ENCODE results near the gene GET3.
"Not testable (repeated sequence)": the region's sequence is repeated elsewhere in the genome, so short reads cannot be mapped to it uniquely, and the experiment has no call there.

Gene GET3

DNA sequence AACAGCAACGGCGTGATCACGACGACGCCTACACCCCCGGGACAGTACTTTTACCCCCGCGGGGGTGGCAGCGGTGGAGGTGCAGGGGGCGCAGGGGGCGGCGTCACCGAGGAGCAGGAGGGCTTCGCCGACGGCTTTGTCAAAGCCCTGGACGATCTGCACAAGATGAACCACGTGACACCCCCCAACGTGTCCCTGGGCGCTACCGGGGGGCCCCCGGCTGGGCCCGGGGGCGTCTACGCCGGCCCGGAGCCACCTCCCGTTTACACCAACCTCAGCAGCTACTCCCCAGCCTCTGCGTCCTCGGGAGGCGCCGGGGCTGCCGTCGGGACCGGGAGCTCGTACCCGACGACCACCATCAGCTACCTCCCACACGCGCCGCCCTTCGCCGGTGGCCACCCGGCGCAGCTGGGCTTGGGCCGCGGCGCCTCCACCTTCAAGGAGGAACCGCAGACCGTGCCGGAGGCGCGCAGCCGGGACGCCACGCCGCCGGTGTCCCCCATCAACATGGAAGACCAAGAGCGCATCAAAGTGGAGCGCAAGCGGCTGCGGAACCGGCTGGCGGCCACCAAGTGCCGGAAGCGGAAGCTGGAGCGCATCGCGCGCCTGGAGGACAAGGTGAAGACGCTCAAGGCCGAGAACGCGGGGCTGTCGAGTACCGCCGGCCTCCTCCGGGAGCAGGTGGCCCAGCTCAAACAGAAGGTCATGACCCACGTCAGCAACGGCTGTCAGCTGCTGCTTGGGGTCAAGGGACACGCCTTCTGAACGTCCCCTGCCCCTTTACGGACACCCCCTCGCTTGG, 55.0 kb downstream of the GET3 start:
- DNase-seq (ENCODE audit: low spot score), result peak; percentile 63

DNA sequence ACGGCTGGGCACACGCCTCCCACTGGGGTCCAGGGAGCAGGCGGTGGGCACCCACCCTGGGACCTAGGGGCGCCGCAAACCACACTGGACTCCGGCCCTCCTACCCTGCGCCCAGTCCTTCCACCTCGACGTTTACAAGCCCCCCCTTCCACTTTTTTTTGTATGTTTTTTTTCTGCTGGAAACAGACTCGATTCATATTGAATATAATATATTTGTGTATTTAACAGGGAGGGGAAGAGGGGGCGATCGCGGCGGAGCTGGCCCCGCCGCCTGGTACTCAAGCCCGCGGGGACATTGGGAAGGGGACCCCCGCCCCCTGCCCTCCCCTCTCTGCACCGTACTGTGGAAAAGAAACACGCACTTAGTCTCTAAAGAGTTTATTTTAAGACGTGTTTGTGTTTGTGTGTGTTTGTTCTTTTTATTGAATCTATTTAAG, 55.6 kb downstream of the GET3 start:
- no peak for DNase-seq (ENCODE audit: low spot score)

DNA sequence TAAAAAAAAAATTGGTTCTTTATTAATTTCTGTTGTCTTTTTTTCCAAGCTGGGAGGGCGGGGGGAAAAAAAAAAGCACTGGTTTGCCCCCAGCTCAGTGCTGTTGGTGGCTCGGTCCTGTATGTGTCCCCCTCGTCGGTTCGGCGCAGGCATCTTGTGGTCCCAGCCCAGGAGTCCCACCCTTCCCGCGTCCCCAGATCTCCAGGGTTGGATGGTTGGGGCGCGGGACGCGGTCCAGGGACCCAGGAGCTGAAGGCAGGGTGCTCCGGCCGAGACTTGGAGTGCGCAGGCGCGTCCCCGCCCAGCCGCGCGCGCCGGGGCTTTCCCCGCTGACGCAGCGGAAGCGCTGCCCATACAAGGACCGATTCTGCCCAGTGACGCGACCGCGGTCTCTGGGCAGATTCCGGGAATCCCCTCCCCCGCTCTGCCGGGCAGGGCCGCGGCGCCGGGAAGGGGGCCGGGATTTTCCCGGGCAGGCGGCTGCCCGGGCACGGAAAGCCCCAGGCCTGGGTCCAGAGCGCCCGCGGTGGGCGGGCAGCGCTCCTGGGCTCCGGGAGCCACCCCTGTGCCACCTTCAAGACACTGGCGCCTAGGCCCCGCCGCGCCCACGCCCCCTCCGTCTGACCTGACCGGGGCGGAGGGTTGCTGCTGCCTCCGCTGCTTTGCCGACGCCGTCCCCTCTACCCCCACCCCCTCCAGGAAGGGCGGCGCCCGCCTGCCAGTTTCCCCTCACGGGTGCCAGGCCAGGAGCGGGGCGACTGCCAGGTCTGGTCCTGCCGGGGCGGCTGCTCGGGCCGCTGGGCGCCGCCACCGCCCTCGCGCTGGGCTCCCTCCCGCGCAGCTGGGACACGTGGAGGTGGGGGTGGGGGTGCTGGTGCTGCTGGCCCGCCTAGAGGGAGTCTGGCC, 56.2 kb downstream of the GET3 start:
- DNase-seq (ENCODE audit: low spot score), result peak; percentile 93

DNA sequence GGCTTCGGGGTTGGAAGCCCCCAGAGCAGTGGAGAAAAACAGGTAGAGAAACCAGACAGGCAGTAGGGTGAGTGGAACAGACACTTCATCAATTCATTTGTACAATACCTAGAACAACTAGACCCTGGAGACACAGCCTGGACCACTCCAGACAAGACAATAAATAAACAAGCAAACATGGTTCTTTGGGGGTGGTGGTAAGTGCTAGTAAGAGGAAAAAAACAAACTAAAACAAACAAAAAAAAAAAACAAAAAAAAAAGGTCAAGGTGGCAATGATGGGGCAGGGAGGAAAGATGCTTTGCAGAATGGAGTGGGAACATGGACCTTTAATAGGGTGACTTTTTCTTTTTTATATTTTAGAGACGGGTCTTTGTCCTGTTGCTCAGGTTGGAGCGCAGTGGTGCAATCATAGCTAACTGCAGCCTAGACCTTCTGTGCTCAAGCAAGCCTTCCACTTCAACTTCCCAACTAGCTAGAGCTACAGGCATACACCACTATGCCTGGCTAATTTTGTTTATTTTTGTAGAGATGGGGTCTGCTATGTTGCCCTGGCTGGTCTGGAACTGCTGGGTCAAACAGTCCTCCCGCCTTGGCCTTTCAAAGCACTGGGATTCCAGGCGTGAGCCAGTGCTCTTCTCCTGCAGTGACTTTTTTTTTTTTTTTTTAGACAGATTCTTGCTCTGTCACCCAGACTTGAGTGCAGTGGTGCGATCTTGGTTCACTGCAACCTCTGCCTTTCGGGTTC, 57.1 kb downstream of the GET3 start:
- no peak for DNase-seq (ENCODE audit: low spot score)

DNA sequence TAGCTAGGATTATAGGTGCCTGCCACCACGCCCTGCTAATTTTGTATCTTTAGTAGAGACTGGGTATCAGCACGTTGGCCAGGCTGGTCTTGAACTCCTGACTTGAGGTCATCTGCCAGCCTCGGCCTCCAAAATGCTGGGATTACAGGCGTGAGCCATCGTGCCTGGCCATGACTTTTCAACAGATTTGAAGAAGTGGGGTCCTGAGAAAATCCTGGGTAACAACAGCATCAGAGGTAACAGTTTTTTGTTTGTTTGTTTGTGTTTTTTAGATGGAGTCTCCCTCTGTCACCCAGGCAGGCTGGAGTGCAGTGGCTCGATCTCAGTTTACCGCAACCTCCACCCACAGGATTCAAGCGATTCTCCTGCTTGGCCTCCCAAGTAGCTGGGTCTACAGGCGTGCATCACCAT, 57.7 kb downstream of the GET3 start:
- no peak for DNase-seq (ENCODE audit: low spot score)

DNA sequence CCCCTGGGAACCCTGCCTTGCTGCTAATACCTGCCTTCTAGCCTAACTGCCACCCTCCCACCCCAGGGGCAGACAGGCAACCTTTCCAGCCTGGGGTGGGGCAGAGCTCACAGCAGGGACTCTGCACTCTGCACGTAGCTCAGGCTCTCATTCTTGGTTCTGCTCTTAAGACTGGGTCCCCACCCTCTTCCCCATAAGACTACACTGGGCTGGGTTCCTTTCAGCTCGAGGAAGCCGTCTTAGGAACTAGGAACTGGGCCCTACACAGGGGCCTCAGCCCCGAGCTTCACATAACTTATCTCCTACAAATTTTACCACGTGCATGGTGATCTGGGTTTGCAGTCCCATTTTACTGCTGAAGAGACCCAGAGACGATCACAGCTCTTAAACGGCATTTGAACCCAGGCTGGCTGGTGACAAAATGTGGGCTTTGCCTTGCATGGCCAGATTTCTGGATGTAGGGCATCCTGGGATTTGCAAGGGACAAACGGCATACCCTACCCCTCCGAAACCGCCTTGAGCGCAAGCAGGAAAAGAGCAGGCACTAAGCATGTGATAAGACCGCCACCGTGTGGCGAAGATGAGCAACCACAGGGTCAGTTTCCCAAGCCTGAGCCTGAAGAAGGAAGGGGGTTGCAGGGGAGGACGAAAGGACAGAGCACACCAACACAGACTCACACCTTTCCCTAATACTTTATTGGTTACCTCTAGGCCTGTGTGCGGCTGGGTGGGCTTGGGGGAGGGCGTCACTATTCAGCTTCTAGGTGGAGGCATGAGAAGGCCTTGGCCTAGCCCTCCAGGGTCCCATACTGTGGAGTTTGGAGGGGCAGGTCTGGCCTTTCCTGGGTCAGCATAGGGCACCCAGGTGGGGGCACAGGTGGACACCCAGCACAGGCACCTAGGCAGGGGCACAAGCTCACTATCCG, 59.1 kb downstream of the GET3 start:
- DNase-seq (ENCODE audit: low spot score), result peak; percentile 80

DNA sequence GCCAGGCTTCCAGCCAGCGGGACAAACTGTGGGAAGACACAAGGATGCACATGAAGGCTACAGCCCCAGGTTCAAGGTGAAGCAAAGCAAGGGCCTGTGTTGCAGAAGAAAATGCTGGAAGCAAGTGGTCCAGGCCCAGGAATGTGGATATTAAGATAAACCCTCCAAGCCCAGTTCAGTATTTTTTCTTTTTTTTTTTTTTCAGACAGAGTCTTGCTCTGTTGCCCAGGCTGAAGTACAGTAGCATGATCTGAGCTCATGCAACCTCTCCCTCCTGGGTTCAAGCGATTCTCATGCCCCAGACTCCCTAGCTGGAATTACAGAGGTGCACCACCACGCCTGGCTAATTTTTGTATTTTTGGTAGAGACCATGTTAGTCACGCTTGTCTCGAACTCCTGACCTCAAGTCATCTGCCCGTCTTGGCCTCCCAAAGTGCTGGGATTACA, 59.9 kb downstream of the GET3 start:
- no peak for DNase-seq (ENCODE audit: low spot score)

DNA sequence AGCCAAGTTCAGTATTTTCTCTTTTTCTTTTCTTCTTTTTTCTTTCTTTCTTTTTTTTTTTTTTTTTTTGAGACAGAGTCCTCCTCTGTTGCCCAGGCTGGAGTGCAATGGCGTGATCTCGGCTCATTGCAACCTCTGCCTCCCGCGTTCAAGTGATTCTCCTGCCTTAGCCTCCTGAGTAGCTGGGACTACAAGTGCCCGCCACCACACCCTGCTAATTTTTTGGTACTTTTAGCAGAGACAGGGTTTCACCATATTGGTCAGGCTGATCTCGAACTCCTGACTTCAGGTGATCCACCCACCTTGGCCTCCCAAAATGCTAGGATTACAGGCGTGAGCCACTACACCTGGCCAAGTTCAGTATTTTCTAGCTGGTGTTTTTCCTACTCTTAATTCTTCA, 60.3 kb downstream of the GET3 start:
- DNase-seq (ENCODE audit: low spot score), result not testable (repeated sequence)

Data from globus pallidus (tissue), 1 donor.